HL-60 (cell line): ENCODE measurements around the gene MYO1B.

Source experiments
- DNase-seq, 2 experiments: peaks; one replicate each; pipeline ENCODE4 v3.0.0-alpha.2; 2010 to 2020; ENCODE audit warnings: low read depth in 1 of 2, low spot score in 1 of 2
- H3K27ac ChIP-seq: fragments of 250-450 bp; sonication (Bioruptor Pico); replicated peaks from 2 replicates; pipeline ENCODE4 v1.5.1; 2020; ENCODE audit warnings: mild to moderate bottlenecking, moderate library complexity
- H3K27me3 ChIP-seq: fragments of 250-450 bp; sonication (Bioruptor Pico); 2 replicates; pipeline ENCODE4 v1.5.1; 2021; ENCODE audit warnings: mild to moderate bottlenecking, moderate library complexity; ENCODE audit not compliant: insufficient read depth, poor library complexity, severe bottlenecking
- H3K4me3 ChIP-seq: replicated peaks from 2 replicates; pipeline ENCODE4 v1.5.1; 2011; ENCODE audit warnings: mild to moderate bottlenecking, control low read depth, low read length; ENCODE audit not compliant: insufficient read depth
- GABPA ChIP-seq: IDR thresholded peaks from 2 replicates; pipeline ENCODE4 v1.6.1; 2012; ENCODE audit warnings: low read depth
- POLR2AphosphoS5 ChIP-seq: IDR thresholded peaks from 2 replicates; pipeline ENCODE4 v1.6.1; 2012; ENCODE audit warnings: low read depth
- SPI1 ChIP-seq: IDR thresholded peaks from 2 replicates; pipeline ENCODE4 v1.6.1; 2012; ENCODE audit warnings: low read depth, mild to moderate bottlenecking, borderline replicate concordance
- TF ChIP-seq, protein P1 (sequence below): IDR thresholded peaks from 2 replicates; pipeline ENCODE4 v1.6.1; 2012; ENCODE audit warnings: low read depth; ENCODE audit not compliant: insufficient replicate concordance
- TF ChIP-seq, protein P2 (sequence below): IDR thresholded peaks from one replicate; pipeline ENCODE4 v1.5.1; 2011; ENCODE audit warnings: low read length, control low read depth, inconsistent platforms; ENCODE audit not compliant: insufficient read depth

MYO1B gene

DNA sequence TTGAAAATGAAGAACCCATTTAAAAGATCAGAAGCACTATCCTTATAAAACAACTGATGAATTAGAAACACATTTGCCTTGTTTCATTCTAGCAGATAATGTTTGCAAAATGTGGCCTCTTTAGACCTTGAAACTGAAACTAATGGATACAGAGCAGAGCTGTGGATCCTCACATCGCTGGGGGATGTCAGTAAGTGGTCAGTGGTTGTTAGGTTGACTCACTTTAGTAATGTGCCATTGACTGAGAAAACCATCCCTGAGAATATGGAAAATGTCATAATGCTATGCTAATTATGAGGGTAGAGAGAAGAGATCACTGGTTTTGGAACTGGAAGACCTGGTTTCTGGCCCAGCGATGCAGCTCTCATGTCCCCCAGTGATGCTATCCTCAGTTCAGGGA is 176.7 kb downstream of the MYO1B start:
- DNase-seq = no peak
- Histone ChIP-seq H3K4me3 (no peak overlapping the region), H3K27ac (no peak overlapping the region), H3K27me3 (no peaks in the 10 kb centered on the region)
- no peak for TF ChIP-seq SPI1
- no peak for TF ChIP-seq POLR2AphosphoS5
- TF ChIP-seq, protein P1, sequence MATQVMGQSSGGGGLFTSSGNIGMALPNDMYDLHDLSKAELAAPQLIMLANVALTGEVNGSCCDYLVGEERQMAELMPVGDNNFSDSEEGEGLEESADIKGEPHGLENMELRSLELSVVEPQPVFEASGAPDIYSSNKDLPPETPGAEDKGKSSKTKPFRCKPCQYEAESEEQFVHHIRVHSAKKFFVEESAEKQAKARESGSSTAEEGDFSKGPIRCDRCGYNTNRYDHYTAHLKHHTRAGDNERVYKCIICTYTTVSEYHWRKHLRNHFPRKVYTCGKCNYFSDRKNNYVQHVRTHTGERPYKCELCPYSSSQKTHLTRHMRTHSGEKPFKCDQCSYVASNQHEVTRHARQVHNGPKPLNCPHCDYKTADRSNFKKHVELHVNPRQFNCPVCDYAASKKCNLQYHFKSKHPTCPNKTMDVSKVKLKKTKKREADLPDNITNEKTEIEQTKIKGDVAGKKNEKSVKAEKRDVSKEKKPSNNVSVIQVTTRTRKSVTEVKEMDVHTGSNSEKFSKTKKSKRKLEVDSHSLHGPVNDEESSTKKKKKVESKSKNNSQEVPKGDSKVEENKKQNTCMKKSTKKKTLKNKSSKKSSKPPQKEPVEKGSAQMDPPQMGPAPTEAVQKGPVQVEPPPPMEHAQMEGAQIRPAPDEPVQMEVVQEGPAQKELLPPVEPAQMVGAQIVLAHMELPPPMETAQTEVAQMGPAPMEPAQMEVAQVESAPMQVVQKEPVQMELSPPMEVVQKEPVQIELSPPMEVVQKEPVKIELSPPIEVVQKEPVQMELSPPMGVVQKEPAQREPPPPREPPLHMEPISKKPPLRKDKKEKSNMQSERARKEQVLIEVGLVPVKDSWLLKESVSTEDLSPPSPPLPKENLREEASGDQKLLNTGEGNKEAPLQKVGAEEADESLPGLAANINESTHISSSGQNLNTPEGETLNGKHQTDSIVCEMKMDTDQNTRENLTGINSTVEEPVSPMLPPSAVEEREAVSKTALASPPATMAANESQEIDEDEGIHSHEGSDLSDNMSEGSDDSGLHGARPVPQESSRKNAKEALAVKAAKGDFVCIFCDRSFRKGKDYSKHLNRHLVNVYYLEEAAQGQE = no peak
- TF ChIP-seq, protein P2, sequence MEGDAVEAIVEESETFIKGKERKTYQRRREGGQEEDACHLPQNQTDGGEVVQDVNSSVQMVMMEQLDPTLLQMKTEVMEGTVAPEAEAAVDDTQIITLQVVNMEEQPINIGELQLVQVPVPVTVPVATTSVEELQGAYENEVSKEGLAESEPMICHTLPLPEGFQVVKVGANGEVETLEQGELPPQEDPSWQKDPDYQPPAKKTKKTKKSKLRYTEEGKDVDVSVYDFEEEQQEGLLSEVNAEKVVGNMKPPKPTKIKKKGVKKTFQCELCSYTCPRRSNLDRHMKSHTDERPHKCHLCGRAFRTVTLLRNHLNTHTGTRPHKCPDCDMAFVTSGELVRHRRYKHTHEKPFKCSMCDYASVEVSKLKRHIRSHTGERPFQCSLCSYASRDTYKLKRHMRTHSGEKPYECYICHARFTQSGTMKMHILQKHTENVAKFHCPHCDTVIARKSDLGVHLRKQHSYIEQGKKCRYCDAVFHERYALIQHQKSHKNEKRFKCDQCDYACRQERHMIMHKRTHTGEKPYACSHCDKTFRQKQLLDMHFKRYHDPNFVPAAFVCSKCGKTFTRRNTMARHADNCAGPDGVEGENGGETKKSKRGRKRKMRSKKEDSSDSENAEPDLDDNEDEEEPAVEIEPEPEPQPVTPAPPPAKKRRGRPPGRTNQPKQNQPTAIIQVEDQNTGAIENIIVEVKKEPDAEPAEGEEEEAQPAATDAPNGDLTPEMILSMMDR = no peak
- no peak for TF ChIP-seq GABPA

DNA sequence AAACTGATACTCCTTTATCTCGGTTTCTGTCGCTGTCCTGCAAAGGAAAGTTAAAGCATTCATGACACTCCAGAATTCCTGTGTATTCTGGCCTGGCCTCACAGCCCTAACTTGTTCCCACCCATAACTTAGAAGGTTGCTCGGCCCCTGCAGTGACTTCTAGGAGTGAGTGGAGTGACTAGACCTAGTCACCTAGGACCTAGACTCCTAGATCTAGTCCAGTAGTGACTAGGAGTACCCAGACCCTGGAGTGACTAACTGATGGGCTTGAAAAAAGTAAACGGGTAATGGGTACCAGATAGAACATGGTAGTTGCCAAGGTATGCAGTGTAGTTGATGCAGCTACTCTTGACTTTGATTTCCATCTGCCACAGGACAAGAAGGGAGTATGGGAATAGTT is 181.8 kb downstream of the MYO1B start:
- Histone ChIP-seq H3K27ac (no peak overlapping the region), H3K4me3 (no peak overlapping the region), H3K27me3 (no peaks in the 10 kb centered on the region)
- DNase-seq = no peak
- TF ChIP-seq SPI1 (no peak), POLR2AphosphoS5 (no peak)

DNA sequence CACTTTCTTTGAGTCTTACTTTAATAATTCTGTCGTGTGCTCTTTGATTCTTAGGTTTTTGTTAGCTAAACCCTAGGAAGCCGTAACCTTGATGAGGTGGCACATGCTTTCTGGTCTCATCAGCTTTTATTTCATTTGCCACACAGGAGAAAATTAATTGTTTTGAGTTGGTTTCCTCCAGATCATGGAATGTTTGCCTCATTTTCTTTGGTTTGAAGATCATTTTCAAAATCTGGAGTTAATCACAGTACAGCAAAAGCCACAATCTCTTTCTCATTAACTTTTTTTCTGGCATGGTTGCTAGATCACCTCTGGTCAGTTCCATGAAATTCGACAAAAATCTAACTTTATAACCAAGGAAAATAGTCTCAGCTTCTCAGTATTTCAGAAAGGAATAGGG is 182.9 kb downstream of the MYO1B start:
- no peak overlapping the region for H3K27ac ChIP-seq

DNA sequence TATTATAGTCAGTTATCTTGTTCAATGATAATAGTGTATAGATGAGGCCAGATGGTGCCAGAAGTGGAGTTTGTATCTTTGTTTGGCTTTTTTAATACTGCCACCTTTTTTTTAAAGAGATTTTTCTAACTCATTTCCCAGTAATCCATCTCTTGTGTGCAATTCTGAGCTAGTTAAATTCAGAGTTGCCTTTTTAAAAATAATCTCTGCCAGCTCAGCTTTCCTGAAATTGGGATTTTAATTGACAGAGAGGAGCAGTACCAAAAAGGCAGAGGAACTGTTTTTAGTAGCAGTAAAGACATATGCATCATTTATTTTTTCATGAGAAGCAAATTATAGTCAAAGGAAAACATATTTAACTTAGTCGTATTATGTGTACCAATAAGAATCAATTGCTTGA is 185.3 kb downstream of the MYO1B start:
- TF ChIP-seq, protein P1 = no peak
- no peak for TF ChIP-seq SPI1
- TF ChIP-seq GABPA = no peak
- no peak for TF ChIP-seq POLR2AphosphoS5
- TF ChIP-seq, protein P2 = no peak
- Histone ChIP-seq H3K27me3 (no peaks in the 10 kb centered on the region), H3K4me3 (no peak overlapping the region), H3K27ac (no peak overlapping the region)
- no peak for DNase-seq

More for the DNA sequence above, 182.9 kb downstream of the MYO1B start:
- DNase-seq = no peak
- no peak overlapping the region for H3K4me3 ChIP-seq
- H3K27me3 ChIP-seq = no peaks in the 10 kb centered on the region
- TF ChIP-seq, protein P1 = no peak
- TF ChIP-seq, protein P2 = no peak
- TF ChIP-seq SPI1 (no peak), POLR2AphosphoS5 (no peak)
